Natural killer cell (primary cell): ENCODE data around the gene C1RL. TPM values are rescaled to one million over a fixed set of nuclear protein-coding genes. Genes with fewer than 3 reads are reported as not detected.
A peak's percentile ranks its signal among the peaks of the same experiment; 100 is the strongest.

Experiments used
- ATAC-seq, 3 donors: fragments of 150-1000 bp in 2 of 3; fragments of 200-7000 bp in 1 of 3; cut with Tn5 transposase; 1 replicate in 1 of 3; 2 replicates in 2 of 3; pipeline ENCODE4 v1.10.0; 2021; ENCODE audit warnings: mild to moderate bottlenecking in 2 of 3, moderate library complexity in 2 of 3
- DNase-seq, 2 donors: peaks; one replicate each; pipeline versions ENCODE4 v3.0.0 to v3.0.0-alpha.2; 2013 to 2021; ENCODE audit warnings: mixed read lengths in 1 of 2
- H3K27ac ChIP-seq: one replicate; pipeline ENCODE4 v1.5.1; 2013; ENCODE audit warnings: mild to moderate bottlenecking, low read length
- H3K27me3 ChIP-seq: one replicate; pipeline ENCODE4 v1.6.1; 2013; ENCODE audit warnings: low read length; ENCODE audit not compliant: control insufficient read depth, insufficient read depth
- H3K36me3 ChIP-seq: one replicate; pipeline ENCODE4 v1.6.1; 2013; ENCODE audit warnings: low read length; ENCODE audit not compliant: control insufficient read depth, insufficient read depth
- H3K4me1 ChIP-seq: one replicate; pipeline ENCODE4 v1.6.1; 2013; ENCODE audit warnings: low read length; ENCODE audit not compliant: control insufficient read depth, insufficient read depth
- H3K4me3 ChIP-seq: one replicate; pipeline ENCODE4 v1.5.1; 2013; ENCODE audit warnings: low read length
- H3K9me3 ChIP-seq: one replicate; pipeline ENCODE4 v1.6.1; 2013; ENCODE audit warnings: low read length; ENCODE audit not compliant: control insufficient read depth, insufficient read depth
- H3K27ac Mint-ChIP-seq, 2 donors: one replicate each; pipeline ENCODE4 v1.8.0; 2022; ENCODE audit warnings: mild to moderate bottlenecking in 2 of 2, mixed read lengths in 2 of 2, moderate library complexity in 1 of 2
- H3K27me3 Mint-ChIP-seq, 2 donors: one replicate each; pipeline ENCODE4 v1.8.0; 2022; ENCODE audit warnings: low read depth in 2 of 2, mixed read lengths in 2 of 2
- H3K36me3 Mint-ChIP-seq: one replicate; pipeline ENCODE4 v1.8.0; 2022; ENCODE audit warnings: mixed read lengths
- H3K4me1 Mint-ChIP-seq, 2 donors: one replicate each; pipeline ENCODE4 v1.8.0; 2022; ENCODE audit warnings: mixed read lengths in 2 of 2
- H3K4me3 Mint-ChIP-seq: one replicate; pipeline ENCODE4 v1.8.0; 2022; ENCODE audit warnings: mild to moderate bottlenecking, moderate library complexity, mixed read lengths
- H3K9me3 Mint-ChIP-seq, 2 donors: one replicate each; pipeline ENCODE4 v1.8.0; 2022; ENCODE audit warnings: mixed read lengths in 2 of 2
- CTCF ChIP-seq: fragments of 200-600 bp; IDR thresholded peaks from one replicate; pipeline ENCODE4 v1.8.0; 2022; ENCODE audit warnings: antibody characterized with exemption
- WGBS: methylation state at CpG from one replicate; pipeline ENCODE4 v1.1.7; 2013; ENCODE audit warnings: missing lambda C conversion rate; ENCODE audit not compliant: insufficient coverage; 5-methylcytosine and 5-hydroxymethylcytosine counted together
- intact Hi-C: fragments of 100-400 bp; cut with micrococcal nuclease; formaldehyde crosslinking; loops from one replicate; pipeline ENCODE4 v1.14.2; 2022
- total RNA-seq, 4 donors: library from RNA; stranded (reverse); fragments of 120-200 nt in 1 of 4; gene quantifications; one replicate each; pipeline versions ENCODE4 v1.2.3 to v1.2.4, GENCODE V29; 2013 to 2022

The C1RL gene
- total RNA-seq, 3 donors from 2014 or later (not counting 1 experiment from before 2014, with no cell fraction given): 29.1 to 35.5 (median 31.0) TPM

- Mint-ChIP-seq H3K36me3 (no peaks in the 10 kb centered on the region), H3K27ac (no peak overlapping the region), H3K9me3 (no peaks in the 10 kb centered on the region), H3K4me1 (peaks cover 0 to 3% of the 10 kb centered on the region in 2 donors), H3K27me3 (no peaks in the 10 kb centered on the region), H3K4me3 (no peak overlapping the region)
- no peak overlapping the region for H3K4me3 ChIP-seq
- no peaks in the 10 kb centered on the region for H3K4me1 ChIP-seq
- DNase-seq: no peak
- no peak overlapping the region for H3K27ac ChIP-seq
- ATAC-seq: peak in 1 of 3 donors; percentile 25
- no peaks in the 10 kb centered on the region for H3K9me3 ChIP-seq
- no peak for TF ChIP-seq CTCF
- H3K36me3 ChIP-seq: peaks cover 65% of the 10 kb centered on the region
- intact Hi-C loops: no loop called here
- no peaks in the 10 kb centered on the region for H3K27me3 ChIP-seq
- WGBS: 93% methylated on average over 8 of the region's 8 CpGs
These were observed 46.5 kb upstream of the C1RL start for GRCh38 chr12:7155471-7156034.

DNA sequence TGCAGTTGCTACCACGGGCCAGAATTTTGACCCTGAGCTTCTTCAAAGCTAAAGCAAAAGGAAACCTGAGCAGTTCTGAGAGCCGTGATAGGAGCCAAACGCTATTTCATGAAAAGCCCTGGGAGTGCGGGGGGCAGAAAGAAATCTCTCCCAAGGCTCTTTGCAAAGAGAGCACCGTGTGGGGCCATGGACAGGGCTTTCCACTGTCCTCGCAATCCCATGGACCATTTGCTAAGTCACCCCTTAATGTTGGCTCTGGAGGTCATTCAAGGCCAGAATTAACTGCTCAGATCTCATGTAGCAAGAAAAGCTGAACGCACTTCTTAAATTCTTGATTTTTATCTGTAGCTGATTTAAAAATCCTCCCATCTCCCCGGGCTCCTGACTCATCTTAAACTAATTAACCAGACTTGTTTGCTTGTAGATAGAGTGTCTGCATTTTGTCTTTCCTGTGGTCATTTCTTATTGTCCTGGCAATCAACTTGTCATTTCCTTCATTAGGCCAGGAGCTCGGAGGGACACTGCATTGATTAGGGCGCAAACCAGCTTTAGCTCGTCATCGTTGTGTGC, 46.0 kb upstream of the C1RL start:
- no peak for TF ChIP-seq CTCF
- no peaks in the 10 kb centered on the region for H3K9me3 Mint-ChIP-seq
- H3K27me3 ChIP-seq: no peaks in the 10 kb centered on the region
- H3K4me1 ChIP-seq: no peaks in the 10 kb centered on the region
- H3K4me3 ChIP-seq: no peak overlapping the region
- no peak overlapping the region for H3K27ac Mint-ChIP-seq
- peaks cover 71% of the 10 kb centered on the region for H3K36me3 ChIP-seq
- 96% methylated on average over 11 of the region's 12 CpGs for WGBS
- ATAC-seq (no peak), DNase-seq (no peak)
- H3K27ac ChIP-seq: no peak overlapping the region
- no peaks in the 10 kb centered on the region for H3K9me3 ChIP-seq
- H3K4me1 Mint-ChIP-seq: no peaks in the 10 kb centered on the region
- H3K36me3 Mint-ChIP-seq: peaks cover 3% of the 10 kb centered on the region
- H3K4me3 Mint-ChIP-seq: no peak overlapping the region
- intact Hi-C loops: no loop called here
- H3K27me3 Mint-ChIP-seq: no peaks in the 10 kb centered on the region

- Mint-ChIP-seq H3K27ac (no peak overlapping the region), H3K4me1 (no peaks in the 10 kb centered on the region), H3K27me3 (no peaks in the 10 kb centered on the region), H3K36me3 (peaks cover 8% of the 10 kb centered on the region), H3K4me3 (no peak overlapping the region), H3K9me3 (no peaks in the 10 kb centered on the region)
- Histone ChIP-seq H3K4me3 (no peak overlapping the region), H3K27me3 (no peaks in the 10 kb centered on the region), H3K27ac (no peak overlapping the region), H3K36me3 (peaks cover 80% of the 10 kb centered on the region), H3K9me3 (no peaks in the 10 kb centered on the region), H3K4me1 (no peaks in the 10 kb centered on the region)
- intact Hi-C loops: no loop called here
- no peak for DNase-seq
- 96% methylated on average over 6 of the region's 6 CpGs for WGBS
- no peak for ATAC-seq
- no peak for TF ChIP-seq CTCF
These were observed 45.0 kb upstream of the C1RL start for GRCh38 chr12:7154042-7154441.

DNA sequence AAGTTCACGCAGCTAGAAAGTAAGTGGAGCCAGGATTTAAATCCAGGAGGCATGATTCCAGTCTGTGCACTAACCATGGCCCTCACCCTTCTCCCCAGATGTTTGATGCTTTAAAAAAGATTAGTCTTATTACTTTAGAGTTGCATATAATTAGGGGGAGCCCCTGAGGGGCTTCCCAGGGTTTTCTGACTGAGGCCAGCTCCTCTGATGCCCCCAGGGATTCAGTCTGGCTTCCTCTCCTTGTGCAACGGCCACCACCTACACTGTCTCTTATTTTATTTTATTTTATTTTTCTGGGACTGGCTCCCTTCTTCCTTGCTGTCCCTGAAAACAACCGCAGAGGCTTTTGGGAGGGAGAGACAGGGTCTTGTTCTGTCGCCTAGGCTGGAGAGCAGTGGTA, 43.8 kb upstream of the C1RL start:
- 97% methylated on average over 3 of the region's 4 CpGs for WGBS
- Mint-ChIP-seq H3K4me1 (no peaks in the 10 kb centered on the region), H3K9me3 (no peaks in the 10 kb centered on the region), H3K27me3 (no peaks in the 10 kb centered on the region), H3K36me3 (peaks cover 8% of the 10 kb centered on the region), H3K27ac (no peak overlapping the region), H3K4me3 (no peak overlapping the region)
- ATAC-seq (no peak), DNase-seq (no peak)
- Histone ChIP-seq H3K9me3 (no peaks in the 10 kb centered on the region), H3K4me1 (no peaks in the 10 kb centered on the region), H3K36me3 (peaks cover 92% of the 10 kb centered on the region), H3K27me3 (no peaks in the 10 kb centered on the region), H3K4me3 (no peak overlapping the region), H3K27ac (no peak overlapping the region)
- no peak for TF ChIP-seq CTCF
- intact Hi-C loops: no loop called here
